Measurements from ENCODE around the gene ZSWIM6. TPM values are rescaled to one million over a fixed set of nuclear protein-coding genes. Genes with fewer than 3 reads are reported as not detected.

Gene ZSWIM6
- total and polyA plus RNA-seq, 2 experiments from 2014 or later, result 3.9 to 6.0 TPM

- no peak for TF ChIP-seq ZNF462 (CRISPR knock-in tag; IDR thresholded peaks at IDR 0.05)
- no peak for TF ChIP-seq JUNB (IDR thresholded peaks at IDR 0.05; ENCODE audit: unreplicated experiment)
- no peak for TF ChIP-seq ZNF331 (CRISPR knock-in tag; IDR thresholded peaks at IDR 0.05; ENCODE audit: low read depth)
- TF ChIP-seq STAT1 (IDR thresholded peaks at IDR 0.05; ENCODE audit: unreplicated experiment), result no peak
- no peak for TF ChIP-seq EZH2phosphoT487 (IDR thresholded peaks at IDR 0.05; ENCODE audit: unreplicated experiment)
- no peak for TF ChIP-seq POLR2AphosphoS5 (IDR thresholded peaks at IDR 0.05; ENCODE audit: low read depth)
Observed at GRCh38 chr5:61504143-61504770, 172.2 kb downstream of the ZSWIM6 start (continued).

DNA sequence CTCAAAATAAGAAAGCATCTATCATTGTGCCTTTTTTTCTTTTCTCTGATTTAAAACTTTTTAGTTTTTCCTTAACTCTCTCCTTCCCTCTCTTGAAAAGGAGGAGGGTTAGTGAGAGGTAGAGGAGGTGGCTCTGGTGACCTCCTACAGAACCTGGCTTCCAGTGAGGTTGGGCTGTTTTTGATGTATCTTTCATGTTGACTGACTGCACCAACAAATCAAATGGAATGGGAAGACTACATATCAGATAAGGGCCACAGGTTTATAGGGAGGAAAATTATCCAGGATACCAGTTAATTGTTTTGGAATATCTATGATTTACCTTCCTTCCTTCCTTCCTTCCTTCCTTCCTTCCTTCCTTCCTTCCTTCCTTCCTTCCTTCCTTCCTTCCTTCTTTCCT lies 173.2 kb downstream of the ZSWIM6 start:
- Mint-ChIP-seq H3K27me3 (ENCODE audit: insufficient read depth, low read depth, poor library complexity) (peaks cover 2% of the 10 kb centered on the region), H3K4me1 (peaks cover 5% of the 10 kb centered on the region; the same call in 2 of the 3 replicates), H3K9me3 (no peaks in the 10 kb centered on the region), H3K27ac (no peak overlapping the region), H3K36me3 (ENCODE audit: low read depth) (peaks cover 6% of the 10 kb centered on the region; the same call in 1 of the 3 replicates), H3K4me3 (no peak overlapping the region)
- ATAC-seq (no peak), DNase-seq (ENCODE audit: low spot score) (no peak)
- H3K4me3 ChIP-seq, result no peak overlapping the region
- H3K9me2 ChIP-seq (ENCODE audit: insufficient read depth), result no peaks in the 10 kb centered on the region
- no peaks in the 10 kb centered on the region for H3K4me1 ChIP-seq (ENCODE audit: insufficient read depth)
- no peak overlapping the region for H3K27ac ChIP-seq (ENCODE audit: low read depth)
- H3K36me3 ChIP-seq (ENCODE audit: insufficient read depth), result no peaks in the 10 kb centered on the region
- H3K79me2 ChIP-seq (replicated peaks; ENCODE audit: insufficient read depth), result no peaks in the 10 kb centered on the region
- no peaks in the 10 kb centered on the region for H3F3A ChIP-seq (replicated peaks; ENCODE audit: low read depth)
- H4K20me1 ChIP-seq (replicated peaks; ENCODE audit: insufficient read depth), result no peaks in the 10 kb centered on the region; the same call in 1 of the 2 replicates
- no peak overlapping the region for H2AFZ ChIP-seq
- H3K27me3 ChIP-seq (ENCODE audit: insufficient read depth), result no peaks in the 10 kb centered on the region
- no peak overlapping the region for H3K4me2 ChIP-seq
- no peak for TF ChIP-seq JUNB (IDR thresholded peaks at IDR 0.05; ENCODE audit: unreplicated experiment)
- no peak for TF ChIP-seq REST (IDR thresholded peaks at IDR 0.05; ENCODE audit: unreplicated experiment)
- TF ChIP-seq ZNF331 (CRISPR knock-in tag; IDR thresholded peaks at IDR 0.05; ENCODE audit: low read depth), result no peak
- no peak for TF ChIP-seq STAT1 (IDR thresholded peaks at IDR 0.05; ENCODE audit: unreplicated experiment)

Data from GM23338 (cell line).